GM12873 (cell line): ENCODE data around the gene MPZL1.

Experiments used
- TF ChIP-seq, protein P1 (sequence below): IDR thresholded peaks from 2 replicates; pipeline ENCODE4 v1.5.1; 2012; ENCODE audit warnings: low read depth, mild to moderate bottlenecking, moderate library complexity, low read length, control low read depth; ENCODE audit not compliant: insufficient read depth; ENCODE audit errors: missing control alignments

Gene MPZL1

DNA sequence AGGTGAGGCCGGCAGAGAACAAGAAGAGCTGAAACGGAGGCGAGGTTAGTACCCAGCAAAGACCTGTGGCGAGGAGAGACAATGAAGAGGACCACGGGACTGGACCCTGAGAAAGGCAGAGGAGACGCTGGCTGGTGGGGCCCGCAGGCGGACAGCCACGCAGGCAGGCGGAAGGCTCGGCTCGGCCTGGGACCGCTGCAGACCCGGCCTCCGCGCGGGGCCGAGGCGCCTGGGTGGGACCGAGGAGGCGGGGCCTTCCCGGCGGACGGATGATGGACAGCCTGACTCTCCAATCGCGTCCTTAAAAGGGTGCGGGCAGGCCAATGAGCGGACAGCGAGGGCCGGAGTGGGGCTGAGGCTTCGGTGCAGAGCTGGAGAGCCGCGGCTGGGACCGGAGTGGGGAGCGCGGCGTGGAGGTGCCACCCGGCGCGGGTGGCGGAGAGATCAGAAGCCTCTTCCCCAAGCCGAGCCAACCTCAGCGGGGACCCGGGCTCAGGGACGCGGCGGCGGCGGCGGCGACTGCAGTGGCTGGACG is at the start of gene MPZL1:
Gene MPZL1 (plus strand): TSS at position 366 of the 535 bp plus-strand sequence. CDS start 170 bp downstream, outside the sequence.
- TF ChIP-seq, protein P1, sequence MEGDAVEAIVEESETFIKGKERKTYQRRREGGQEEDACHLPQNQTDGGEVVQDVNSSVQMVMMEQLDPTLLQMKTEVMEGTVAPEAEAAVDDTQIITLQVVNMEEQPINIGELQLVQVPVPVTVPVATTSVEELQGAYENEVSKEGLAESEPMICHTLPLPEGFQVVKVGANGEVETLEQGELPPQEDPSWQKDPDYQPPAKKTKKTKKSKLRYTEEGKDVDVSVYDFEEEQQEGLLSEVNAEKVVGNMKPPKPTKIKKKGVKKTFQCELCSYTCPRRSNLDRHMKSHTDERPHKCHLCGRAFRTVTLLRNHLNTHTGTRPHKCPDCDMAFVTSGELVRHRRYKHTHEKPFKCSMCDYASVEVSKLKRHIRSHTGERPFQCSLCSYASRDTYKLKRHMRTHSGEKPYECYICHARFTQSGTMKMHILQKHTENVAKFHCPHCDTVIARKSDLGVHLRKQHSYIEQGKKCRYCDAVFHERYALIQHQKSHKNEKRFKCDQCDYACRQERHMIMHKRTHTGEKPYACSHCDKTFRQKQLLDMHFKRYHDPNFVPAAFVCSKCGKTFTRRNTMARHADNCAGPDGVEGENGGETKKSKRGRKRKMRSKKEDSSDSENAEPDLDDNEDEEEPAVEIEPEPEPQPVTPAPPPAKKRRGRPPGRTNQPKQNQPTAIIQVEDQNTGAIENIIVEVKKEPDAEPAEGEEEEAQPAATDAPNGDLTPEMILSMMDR = no peak

DNA sequence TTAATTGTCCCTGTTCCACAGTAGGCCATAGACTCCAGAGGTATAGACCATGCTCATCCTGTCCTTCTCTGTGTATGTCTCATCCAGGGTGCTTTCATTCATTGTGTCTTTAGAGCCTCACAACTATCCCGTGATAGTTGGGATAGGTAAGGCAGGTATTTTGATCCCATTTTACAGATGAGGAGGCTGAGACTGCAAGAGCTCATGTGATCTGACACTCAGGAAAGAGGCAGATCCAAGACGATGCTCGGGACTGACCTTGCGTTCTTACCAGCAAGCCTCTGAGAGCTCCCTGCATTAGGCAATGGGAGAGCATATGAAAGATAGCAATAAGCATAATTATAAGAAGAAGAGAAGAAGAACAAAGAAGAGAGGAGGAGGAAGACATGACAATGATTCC is 49.0 kb upstream of the MPZL1 start:
- TF ChIP-seq, protein P1 = no peak

DNA sequence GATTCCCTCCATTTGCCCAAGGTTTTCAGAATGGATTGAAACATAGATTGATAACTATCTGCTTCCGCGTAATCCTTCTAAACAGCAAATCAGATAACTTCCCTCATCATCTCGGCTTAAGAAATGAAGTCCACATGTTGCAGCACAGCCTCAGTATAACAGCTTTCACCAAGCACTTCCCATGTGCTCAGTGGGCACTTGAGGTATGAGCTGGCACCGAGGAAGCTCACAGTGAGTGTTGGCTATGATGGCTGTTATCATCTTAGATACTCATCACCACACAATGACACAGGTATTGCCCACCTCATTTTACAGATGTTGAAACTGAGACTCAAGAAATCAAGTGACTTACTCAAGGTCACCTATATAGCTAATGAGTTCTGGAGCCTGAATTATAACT is 48.5 kb upstream of the MPZL1 start:
- TF ChIP-seq, protein P1 = no peak

DNA sequence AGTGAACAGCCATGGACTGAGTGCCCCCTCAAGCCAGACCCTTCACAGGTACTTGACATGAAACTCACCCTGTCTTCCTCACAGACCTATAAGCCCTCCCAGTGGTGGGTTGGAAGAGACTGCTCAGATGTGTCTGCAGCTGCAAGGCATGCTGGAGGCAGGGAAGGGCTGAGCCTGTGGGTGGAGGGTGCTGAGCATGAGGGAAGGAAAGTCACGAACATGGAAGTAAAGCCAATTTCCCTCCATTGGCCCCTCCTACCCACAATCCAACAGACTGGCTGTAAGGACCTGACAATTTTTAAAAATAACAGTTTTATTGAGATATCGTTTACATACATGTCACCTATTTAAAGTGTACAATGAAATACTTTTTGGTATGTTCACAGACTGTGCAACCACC is 47.6 kb upstream of the MPZL1 start:
- TF ChIP-seq, protein P1 = no peak

DNA sequence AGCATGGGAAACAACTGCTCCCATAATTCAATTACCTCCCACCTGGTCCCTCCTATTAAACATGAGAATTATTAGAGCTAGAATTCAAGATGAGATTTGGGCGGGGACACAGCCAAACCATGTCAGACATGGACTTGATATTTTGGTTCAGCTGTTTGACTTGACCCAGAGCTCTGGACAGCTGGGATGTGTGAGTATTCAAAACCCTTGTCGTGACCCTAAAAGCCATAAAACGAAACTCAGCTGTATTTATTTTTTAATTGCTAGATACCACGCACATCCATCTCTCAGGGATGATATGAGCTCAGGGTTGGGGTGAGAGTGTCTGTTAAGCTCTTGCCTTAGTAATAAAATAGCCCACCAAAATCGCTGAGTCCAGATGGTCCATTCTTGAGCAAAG is 46.3 kb upstream of the MPZL1 start:
- TF ChIP-seq, protein P1 = no peak

DNA sequence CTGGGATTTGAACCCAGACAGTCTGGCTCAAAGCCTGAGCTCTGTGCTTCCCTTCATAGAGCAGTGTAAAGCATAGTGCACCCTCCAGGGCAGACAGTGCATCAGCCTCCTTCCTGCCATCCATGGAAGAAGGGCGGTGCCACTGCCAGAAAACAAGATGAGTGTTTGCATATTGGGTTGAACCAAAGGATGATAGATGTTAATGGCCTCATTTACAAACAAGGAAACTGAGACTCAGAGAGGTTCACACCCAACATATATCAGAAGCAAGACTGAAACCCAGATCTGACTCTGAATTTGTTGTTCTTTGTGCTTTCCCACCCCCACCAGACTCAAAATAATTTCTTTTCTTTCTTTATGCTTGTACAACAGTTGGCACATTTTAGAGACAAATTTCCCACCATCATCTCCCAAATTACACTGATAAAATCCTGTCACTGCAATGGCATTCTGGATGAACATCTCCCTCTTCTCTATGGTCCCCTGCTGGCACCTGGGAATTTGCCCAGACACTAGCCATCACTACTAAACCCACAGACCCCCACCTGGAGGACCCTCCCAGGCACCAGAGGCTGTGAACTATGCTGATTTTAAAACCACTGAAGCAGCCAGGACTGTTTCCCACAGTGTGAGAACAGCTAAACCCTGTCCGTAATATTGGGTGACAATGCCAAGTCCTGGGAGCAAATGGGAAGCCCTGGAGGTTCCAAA is 45.4 kb upstream of the MPZL1 start:
- TF ChIP-seq, protein P1 = no peak

DNA sequence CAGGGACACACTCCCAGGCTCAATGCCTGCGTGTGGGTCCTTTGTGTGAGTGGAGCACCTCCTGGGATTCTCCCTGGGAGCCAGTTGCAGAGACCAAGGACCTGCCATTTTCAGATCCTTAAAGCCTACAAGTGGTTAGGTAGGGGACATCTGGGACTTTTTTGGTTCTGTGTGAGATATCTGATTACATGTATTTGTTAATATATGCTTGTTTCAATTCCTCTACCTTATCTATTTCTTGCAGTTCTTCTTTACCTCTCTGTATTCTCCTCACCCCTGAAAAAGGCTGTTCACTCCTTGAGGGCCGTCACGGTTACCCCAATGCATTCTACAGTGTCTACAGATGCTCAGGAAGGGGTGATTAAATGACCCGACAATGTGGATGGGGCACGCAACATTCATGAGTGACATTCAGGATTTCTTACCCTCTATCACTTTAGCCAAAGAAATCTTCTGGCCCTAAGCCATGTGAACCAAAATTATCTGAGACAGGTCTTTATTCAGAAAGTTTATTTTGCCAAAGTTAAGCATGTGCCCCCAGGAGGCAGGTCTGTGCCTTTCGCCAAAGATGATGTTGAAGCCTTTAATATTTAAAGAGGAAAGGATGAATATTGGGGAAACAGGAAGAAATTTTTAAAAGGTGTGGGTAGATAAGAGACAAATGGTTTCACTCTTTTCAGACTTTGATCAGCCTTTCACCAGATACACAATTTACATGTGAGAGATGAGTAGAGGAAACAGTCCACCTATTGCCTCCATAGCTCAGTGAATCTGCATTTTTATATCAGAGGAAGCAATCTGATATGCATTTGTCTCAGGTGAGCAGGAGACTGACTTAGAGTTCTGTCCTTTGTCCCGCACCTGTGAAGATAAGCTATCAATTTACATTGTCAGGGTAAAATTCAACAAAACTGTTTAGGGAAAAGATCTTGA is 44.6 kb upstream of the MPZL1 start:
- TF ChIP-seq, protein P1 = no peak
